ENCODE results near the gene DOCK8.
"Not testable (repeated sequence)": the region's sequence is repeated elsewhere in the genome, so short reads cannot be mapped to it uniquely, and the experiment has no call there.

Gene DOCK8

DNA sequence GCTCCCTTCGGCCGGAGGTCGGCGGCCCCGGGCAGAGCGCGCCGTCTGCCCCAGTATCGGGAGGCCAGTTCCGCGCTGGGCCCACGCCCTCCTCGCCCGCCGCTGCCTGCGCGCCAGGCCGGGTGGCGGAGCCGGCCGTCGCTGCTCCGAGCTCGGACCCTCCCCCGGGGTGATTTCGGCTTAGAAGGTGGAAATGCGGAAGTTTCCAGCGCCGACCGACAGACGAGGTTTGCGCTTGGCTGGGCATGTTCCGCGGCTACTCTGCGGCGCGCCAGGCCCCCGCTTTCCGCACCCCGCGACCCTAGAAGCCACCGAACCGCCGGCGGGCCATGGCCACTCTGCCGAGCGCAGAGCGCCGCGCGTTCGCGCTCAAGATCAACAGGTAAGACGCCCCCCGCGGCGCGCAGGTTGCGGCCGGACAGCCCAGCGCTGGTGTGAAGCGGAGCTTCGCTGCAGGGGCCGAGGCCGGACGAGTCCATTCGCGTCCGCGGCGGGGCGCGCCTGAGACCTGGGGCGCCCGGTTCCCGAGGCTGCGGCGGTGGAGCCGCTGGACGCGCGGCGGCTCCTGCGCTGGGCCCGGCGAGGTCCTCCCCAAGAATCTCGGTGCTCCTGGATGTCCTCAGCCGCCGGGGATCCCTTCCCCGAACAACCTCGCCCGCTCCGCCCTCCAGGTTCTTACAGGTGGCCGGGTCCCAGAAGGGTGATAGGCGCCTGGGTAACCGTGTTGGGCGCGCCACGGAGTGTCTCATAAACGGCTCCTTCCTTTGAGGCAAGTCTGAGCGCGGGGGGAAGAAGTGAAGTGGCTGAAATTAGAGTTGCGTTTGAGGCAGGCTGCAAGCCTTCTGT, at the start of gene DOCK8:
Gene DOCK8 (plus strand): TSS at position 218 of the 846 bp plus-strand sequence. CDS start 112 bp downstream, at position 330.
- TF ChIP-seq, protein P1, sequence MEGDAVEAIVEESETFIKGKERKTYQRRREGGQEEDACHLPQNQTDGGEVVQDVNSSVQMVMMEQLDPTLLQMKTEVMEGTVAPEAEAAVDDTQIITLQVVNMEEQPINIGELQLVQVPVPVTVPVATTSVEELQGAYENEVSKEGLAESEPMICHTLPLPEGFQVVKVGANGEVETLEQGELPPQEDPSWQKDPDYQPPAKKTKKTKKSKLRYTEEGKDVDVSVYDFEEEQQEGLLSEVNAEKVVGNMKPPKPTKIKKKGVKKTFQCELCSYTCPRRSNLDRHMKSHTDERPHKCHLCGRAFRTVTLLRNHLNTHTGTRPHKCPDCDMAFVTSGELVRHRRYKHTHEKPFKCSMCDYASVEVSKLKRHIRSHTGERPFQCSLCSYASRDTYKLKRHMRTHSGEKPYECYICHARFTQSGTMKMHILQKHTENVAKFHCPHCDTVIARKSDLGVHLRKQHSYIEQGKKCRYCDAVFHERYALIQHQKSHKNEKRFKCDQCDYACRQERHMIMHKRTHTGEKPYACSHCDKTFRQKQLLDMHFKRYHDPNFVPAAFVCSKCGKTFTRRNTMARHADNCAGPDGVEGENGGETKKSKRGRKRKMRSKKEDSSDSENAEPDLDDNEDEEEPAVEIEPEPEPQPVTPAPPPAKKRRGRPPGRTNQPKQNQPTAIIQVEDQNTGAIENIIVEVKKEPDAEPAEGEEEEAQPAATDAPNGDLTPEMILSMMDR (IDR thresholded peaks at IDR 0.05; ENCODE audit: low read depth, low read length), result no peak
- peak within 1 kb of the TSS; percentile 24 for H3K4me3 ChIP-seq (ENCODE audit: low read depth, low read length)

DNA sequence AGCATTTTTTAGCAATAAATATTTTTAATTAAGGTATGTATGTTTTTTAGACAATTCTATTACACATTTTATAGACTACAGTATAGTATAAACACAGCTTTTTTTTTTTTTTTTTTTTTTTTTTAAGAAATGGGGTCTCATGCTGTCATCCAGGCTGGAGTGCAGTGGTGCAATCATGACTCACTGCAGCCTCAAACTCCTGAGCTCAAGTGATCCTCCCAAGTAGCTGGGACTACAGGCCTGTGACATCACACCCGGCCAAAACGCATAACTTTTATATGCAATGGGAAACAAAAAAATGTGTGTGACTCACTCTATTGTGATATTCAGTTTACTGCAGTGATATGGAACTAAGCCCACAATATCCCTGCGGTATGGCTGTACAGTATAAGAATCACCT, 44.9 kb upstream of the DOCK8 start:
- not testable (repeated sequence) for H3K4me3 ChIP-seq (ENCODE audit: low read depth, low read length)

DNA sequence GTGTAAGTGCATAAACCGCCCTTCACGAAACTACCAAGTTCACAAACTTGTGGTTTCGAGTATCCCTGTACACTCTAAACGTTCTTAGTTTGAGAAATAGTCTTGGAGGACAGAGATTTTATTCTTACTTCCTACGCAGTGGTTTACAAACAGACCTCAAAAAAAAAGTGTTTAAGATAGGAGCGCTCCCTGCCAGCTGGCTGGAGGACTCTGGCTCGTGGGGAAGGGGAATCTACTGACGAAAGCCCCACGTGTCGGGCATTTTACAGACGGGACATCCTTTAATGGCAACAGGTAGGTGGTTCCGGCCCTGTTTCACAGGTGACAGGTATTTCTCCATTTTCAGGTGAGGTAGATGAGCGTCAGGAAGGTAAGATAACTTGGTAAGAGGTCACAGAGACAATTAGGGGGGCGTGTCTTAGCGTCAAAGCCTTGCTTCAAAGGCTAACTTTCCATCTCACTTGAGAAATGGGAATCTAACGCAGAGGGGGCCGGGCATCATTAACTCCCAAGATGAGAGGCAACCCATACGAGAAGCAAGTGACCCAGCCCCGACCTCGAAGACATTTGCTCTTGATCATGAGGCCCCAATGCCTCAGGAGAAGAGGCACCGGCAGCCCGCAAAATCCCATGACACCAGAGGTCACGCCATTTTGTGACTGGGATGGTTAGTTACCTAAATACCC, 36.4 kb upstream of the DOCK8 start:
- peak overlapping the region; percentile 42; the same call in 1 of the 2 replicates for H3K4me3 ChIP-seq (ENCODE audit: low read depth, low read length)

DNA sequence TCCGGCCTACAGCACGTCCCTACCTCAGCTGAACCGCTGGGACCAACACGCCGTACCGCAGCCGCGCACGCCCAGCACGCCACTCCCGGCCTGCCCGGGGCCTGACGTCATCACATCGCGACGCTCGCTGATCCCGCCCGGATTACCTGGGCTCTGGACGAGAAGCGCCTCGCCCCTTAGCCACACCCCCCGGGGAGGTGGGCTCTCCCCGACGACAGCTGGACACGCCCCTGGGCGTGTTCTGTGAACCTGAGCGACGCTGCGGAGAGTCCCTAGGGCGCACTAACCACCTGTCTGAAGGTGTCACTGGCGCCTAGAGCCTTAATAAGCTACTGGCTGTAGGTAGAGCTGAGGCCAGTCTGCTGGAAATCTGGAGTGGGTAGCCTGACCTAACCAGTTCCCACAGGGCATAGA, 35.7 kb upstream of the DOCK8 start, which contains the start of gene ZNG1A:
Gene ZNG1A (minus strand): TSS at position 87 of the 414 bp plus-strand sequence. CDS start 87 bp downstream, outside the sequence.
- H3K4me3 ChIP-seq (ENCODE audit: low read depth, low read length), result peak within 1 kb of the TSS; percentile 45

DNA sequence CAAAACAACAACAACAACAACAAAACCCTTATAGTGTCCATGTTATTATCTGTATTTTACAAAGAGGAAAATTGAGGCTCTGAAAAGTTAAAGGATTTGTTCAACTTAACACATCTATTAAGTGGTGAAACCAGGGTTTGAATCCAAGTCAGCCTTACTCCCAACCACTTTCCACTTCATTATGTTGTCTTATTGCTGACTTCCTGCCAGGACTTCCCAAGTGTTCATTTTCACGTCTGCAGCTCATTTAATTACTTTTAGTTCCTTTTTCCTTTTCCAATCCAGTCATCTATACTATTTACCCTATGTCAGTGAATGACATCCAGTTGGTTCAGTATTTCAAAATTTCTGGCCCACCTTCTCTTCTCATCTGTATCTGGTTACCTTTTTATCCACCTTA, 15.1 kb upstream of the DOCK8 start:
- not testable (repeated sequence) for H3K4me3 ChIP-seq (ENCODE audit: low read depth, low read length)

DNA sequence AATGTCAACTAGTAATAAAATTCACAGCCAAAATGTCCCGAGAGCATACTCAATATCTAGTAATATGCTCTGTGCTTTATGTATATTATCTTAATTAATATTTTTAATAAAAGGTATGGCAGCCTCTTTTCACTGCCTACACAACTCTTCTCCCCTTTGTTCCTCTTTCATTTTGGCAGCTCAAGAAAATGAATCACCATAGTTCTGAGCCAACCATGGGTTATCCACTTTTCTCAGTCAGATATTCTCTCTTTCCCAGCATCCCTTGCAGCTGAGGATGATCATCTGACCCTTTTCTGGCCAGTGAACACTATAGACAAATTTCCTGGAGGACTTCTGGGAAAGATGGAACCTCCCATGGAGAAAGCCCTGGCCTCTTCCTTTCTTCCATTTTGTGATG, 8.2 kb upstream of the DOCK8 start:
- TF ChIP-seq, protein P1 (IDR thresholded peaks at IDR 0.05; ENCODE audit: low read depth, low read length), result no peak
- H3K4me3 ChIP-seq (ENCODE audit: low read depth, low read length), result no peak overlapping the region

DNA sequence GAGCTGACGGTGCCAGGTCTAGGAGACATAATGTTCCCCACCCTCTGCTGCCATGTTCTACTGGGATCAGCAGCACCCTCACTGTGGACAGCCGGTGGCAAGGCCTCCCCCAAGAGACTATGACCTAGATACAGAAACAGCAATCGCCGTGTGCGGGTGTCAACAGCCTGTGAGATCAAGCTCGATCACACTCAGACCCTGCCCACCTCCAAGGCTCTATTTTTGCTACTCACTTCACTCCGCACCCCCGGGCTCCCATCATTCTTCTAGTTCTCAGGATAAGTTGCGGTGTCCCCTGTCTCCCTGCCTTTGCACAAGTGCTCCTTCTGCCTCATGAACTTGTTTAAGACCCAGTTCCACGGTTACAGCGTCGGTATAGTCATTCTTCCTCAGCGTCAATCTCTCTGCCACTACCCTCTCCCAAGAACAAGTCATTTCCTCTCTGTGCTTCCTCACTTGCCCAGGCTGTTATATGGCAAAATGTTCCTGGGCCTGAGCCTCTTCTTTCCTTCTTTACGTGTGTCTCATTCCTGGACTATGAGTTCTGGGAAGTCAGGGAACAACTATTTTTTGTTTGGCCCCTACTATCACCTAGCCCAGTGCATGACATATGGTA, 5.4 kb upstream of the DOCK8 start:
- H3K4me3 ChIP-seq (ENCODE audit: low read depth, low read length), result no peak overlapping the region
- TF ChIP-seq, protein P1 (IDR thresholded peaks at IDR 0.05; ENCODE audit: low read depth, low read length), result no peak

DNA sequence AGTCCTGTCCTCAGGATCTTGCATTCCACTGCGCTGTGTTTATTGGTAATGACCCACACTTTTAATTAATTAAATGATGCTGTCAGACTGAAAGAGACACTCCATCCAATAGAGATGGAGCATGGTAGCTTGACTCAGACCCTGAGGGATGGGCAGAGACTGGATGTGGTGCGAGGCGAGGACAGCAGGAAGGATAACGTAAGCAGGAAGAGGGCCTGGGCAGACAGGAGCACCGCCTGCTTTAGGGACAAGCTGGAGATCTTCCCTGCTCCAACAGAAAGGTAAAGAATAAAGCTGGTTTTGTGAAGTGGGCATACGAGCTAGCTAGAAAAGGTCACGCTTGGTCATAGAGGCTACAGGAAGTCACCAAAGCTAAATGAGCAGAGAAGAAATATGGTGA, 3.6 kb upstream of the DOCK8 start:
- no peak overlapping the region for H3K4me3 ChIP-seq (ENCODE audit: low read depth, low read length)
- TF ChIP-seq, protein P1 (IDR thresholded peaks at IDR 0.05; ENCODE audit: low read depth, low read length), result no peak

DNA sequence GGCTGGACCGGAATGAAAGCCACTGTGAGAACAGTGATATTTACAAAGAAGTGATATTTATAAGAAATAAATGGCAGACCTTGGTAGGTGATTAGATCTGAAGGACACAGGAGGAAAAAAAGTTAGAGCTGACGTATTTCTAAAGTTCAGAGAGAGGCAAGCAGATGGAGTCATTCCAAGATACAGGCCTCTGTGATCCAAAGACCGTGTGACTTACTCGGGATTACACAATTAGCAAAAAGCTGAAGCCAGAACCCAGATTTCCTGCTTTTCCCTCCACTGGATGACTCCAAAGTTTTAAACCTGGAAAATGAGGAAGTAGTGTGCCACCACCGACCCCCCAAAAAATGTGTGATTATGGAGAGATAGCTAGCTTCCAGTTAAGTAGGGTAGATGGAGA, 3.1 kb upstream of the DOCK8 start:
- TF ChIP-seq, protein P1 (IDR thresholded peaks at IDR 0.05; ENCODE audit: low read depth, low read length), result no peak
- no peak overlapping the region for H3K4me3 ChIP-seq (ENCODE audit: low read depth, low read length)
